Astrocyte (in vitro differentiated cells and primary cell): ENCODE data around the gene CDHR2.

Experiments used
- EZH2 ChIP-seq: IDR thresholded peaks from 2 replicates; pipeline ENCODE4 v1.6.1; 2012; ENCODE audit warnings: mild to moderate bottlenecking, low read length, inconsistent platforms; ENCODE audit not compliant: insufficient read depth
- TF ChIP-seq, protein P1 (sequence below): IDR thresholded peaks from 2 replicates; pipeline ENCODE4 v1.5.1; 2011; ENCODE audit warnings: low read depth, mild to moderate bottlenecking, inconsistent platforms, low read length, moderate library complexity; ENCODE audit not compliant: insufficient read depth

DNA sequence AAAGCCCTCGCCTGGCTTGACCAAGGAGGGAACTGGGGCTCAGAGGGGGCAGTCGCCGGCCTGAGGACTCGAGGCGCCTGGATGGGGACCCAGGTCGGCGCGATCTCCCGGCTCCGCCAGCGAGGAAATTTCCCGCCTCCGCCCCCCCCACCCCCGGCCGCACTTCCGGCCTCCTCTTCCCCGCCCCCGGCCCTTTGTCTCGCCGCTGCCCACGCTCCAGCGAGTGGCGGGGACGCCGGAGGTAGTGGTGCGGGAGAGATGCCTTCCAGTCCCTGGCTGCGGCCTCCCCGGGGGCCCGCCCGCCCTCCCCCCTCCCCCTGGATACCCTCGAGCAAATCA is 61.3 kb downstream of the CDHR2 start:
- TF ChIP-seq, protein P1, sequence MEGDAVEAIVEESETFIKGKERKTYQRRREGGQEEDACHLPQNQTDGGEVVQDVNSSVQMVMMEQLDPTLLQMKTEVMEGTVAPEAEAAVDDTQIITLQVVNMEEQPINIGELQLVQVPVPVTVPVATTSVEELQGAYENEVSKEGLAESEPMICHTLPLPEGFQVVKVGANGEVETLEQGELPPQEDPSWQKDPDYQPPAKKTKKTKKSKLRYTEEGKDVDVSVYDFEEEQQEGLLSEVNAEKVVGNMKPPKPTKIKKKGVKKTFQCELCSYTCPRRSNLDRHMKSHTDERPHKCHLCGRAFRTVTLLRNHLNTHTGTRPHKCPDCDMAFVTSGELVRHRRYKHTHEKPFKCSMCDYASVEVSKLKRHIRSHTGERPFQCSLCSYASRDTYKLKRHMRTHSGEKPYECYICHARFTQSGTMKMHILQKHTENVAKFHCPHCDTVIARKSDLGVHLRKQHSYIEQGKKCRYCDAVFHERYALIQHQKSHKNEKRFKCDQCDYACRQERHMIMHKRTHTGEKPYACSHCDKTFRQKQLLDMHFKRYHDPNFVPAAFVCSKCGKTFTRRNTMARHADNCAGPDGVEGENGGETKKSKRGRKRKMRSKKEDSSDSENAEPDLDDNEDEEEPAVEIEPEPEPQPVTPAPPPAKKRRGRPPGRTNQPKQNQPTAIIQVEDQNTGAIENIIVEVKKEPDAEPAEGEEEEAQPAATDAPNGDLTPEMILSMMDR = no peak
- no peak for TF ChIP-seq EZH2
